ENCODE results near the gene ATOSB.
A peak's percentile ranks its signal among the peaks of the same experiment; 100 is the strongest.

ATOSB gene

GRCh38 chr9:35134920-35135319 is 19.3 kb upstream of the ATOSB start:
- Histone ChIP-seq H4K20me1 (ENCODE audit: insufficient read depth, low read length) (no peaks in the 10 kb centered on the region), H3K4me1 (ENCODE audit: insufficient read depth, low read length) (no peaks in the 10 kb centered on the region), H3K4me3 (ENCODE audit: low read depth in 1 of 2, low read length in 2 of 2) (no peak overlapping the region), H3K36me3 (ENCODE audit: insufficient read depth, low read length) (no peaks in the 10 kb centered on the region), H3K4me2 (ENCODE audit: insufficient read depth, low read length) (no peak overlapping the region), H3K9me3 (ENCODE audit: insufficient read depth, low read length, severe bottlenecking) (no peaks in the 10 kb centered on the region), H3K79me2 (ENCODE audit: insufficient read depth, low read length) (no peaks in the 10 kb centered on the region), H3K27ac (ENCODE audit: low read length) (no peak overlapping the region), H3K27me3 (ENCODE audit: insufficient read depth, low read length, poor library complexity) (no peaks in the 10 kb centered on the region), H2AFZ (ENCODE audit: low read depth, low read length) (no peak overlapping the region), H3K9ac (ENCODE audit: low read depth, low read length) (no peak overlapping the region)
- no peak for TF ChIP-seq EZH2 (IDR thresholded peaks at IDR 0.05; ENCODE audit: borderline replicate concordance, low read depth, low read length, severe bottlenecking)
- TF ChIP-seq, protein P1, sequence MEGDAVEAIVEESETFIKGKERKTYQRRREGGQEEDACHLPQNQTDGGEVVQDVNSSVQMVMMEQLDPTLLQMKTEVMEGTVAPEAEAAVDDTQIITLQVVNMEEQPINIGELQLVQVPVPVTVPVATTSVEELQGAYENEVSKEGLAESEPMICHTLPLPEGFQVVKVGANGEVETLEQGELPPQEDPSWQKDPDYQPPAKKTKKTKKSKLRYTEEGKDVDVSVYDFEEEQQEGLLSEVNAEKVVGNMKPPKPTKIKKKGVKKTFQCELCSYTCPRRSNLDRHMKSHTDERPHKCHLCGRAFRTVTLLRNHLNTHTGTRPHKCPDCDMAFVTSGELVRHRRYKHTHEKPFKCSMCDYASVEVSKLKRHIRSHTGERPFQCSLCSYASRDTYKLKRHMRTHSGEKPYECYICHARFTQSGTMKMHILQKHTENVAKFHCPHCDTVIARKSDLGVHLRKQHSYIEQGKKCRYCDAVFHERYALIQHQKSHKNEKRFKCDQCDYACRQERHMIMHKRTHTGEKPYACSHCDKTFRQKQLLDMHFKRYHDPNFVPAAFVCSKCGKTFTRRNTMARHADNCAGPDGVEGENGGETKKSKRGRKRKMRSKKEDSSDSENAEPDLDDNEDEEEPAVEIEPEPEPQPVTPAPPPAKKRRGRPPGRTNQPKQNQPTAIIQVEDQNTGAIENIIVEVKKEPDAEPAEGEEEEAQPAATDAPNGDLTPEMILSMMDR (IDR thresholded peaks at IDR 0.05; ENCODE audit: borderline replicate concordance, extremely low read depth, low read length, poor library complexity, severe bottlenecking) = no peak
- no peak for ATAC-seq (ENCODE audit: insufficient read depth, low read depth)
- no peak for DNase-seq

GRCh38 chr9:35116898-35117551 is 1.4 kb upstream of the ATOSB start:
- Histone ChIP-seq H3K4me2 (ENCODE audit: insufficient read depth, low read length) (peak overlapping the region; percentile 92), H2AFZ (ENCODE audit: low read depth, low read length) (peak overlapping the region; percentile 74), H4K20me1 (ENCODE audit: insufficient read depth, low read length) (no peaks in the 10 kb centered on the region), H3K9me3 (ENCODE audit: insufficient read depth, low read length, severe bottlenecking) (no peaks in the 10 kb centered on the region), H3K4me3 (ENCODE audit: low read depth in 1 of 2, low read length in 2 of 2) (peak overlapping the region in 1 of 2 experiments; percentile 65; a peak in 2 of 4 replicates), H3K27me3 (ENCODE audit: insufficient read depth, low read length, poor library complexity) (no peaks in the 10 kb centered on the region), H3K4me1 (ENCODE audit: insufficient read depth, low read length) (peaks cover 40% of the 10 kb centered on the region), H3K9ac (ENCODE audit: low read depth, low read length) (peak overlapping the region; percentile 36; the same call in 1 of the 2 replicates), H3K36me3 (ENCODE audit: insufficient read depth, low read length) (no peaks in the 10 kb centered on the region), H3K79me2 (ENCODE audit: insufficient read depth, low read length) (no peaks in the 10 kb centered on the region), H3K27ac (ENCODE audit: low read length) (peak overlapping the region; percentile 56; the same call in 1 of the 2 replicates)
- DNase-seq (peak; percentile 85), ATAC-seq (ENCODE audit: insufficient read depth, low read depth) (peak; percentile 63)
- no peak for TF ChIP-seq EZH2 (IDR thresholded peaks at IDR 0.05; ENCODE audit: borderline replicate concordance, low read depth, low read length, severe bottlenecking)
- TF ChIP-seq, protein P1 (IDR thresholded peaks at IDR 0.05; ENCODE audit: borderline replicate concordance, extremely low read depth, low read length, poor library complexity, severe bottlenecking) = peak; percentile 91

GRCh38 chr9:35116539-35116897 is 856 bp upstream of the ATOSB start:
- DNase-seq = no peak
- Histone ChIP-seq H3K36me3 (ENCODE audit: insufficient read depth, low read length) (no peaks in the 10 kb centered on the region), H3K4me1 (ENCODE audit: insufficient read depth, low read length) (peaks cover 45% of the 10 kb centered on the region), H3K4me3 (ENCODE audit: low read depth in 1 of 2, low read length in 2 of 2) (peak overlapping the region in 1 of 2 experiments; percentile 65; a peak in 2 of 4 replicates), H3K79me2 (ENCODE audit: insufficient read depth, low read length) (no peaks in the 10 kb centered on the region), H3K9ac (ENCODE audit: low read depth, low read length) (peak overlapping the region; percentile 36), H3K9me3 (ENCODE audit: insufficient read depth, low read length, severe bottlenecking) (no peaks in the 10 kb centered on the region), H3K27ac (ENCODE audit: low read length) (peak overlapping the region; percentile 56), H3K27me3 (ENCODE audit: insufficient read depth, low read length, poor library complexity) (no peaks in the 10 kb centered on the region), H4K20me1 (ENCODE audit: insufficient read depth, low read length) (no peaks in the 10 kb centered on the region), H3K4me2 (ENCODE audit: insufficient read depth, low read length) (peak overlapping the region; percentile 92), H2AFZ (ENCODE audit: low read depth, low read length) (peak overlapping the region; percentile 74)
- TF ChIP-seq, protein P1 (IDR thresholded peaks at IDR 0.05; ENCODE audit: borderline replicate concordance, extremely low read depth, low read length, poor library complexity, severe bottlenecking) = no peak
- no peak for TF ChIP-seq EZH2 (IDR thresholded peaks at IDR 0.05; ENCODE audit: borderline replicate concordance, low read depth, low read length, severe bottlenecking)
- ATAC-seq (ENCODE audit: insufficient read depth, low read depth) = peak; percentile 0; the same call in 1 of the 3 replicates
